ENCODE results near the gene ANGEL1. TPM values are rescaled to one million over a fixed set of nuclear protein-coding genes. Genes with fewer than 3 reads are reported as not detected.
A peak's percentile ranks its signal among the peaks of the same experiment; 100 is the strongest.

Gene ANGEL1
- total RNA-seq, 2 experiments from 2014 or later: 17.0 to 19.8 TPM

GRCh38 chr14:76775695-76776427, 36.8 kb downstream of the ANGEL1 start:
- intact Hi-C loops (cut with micrococcal nuclease): no loop called here
- Mint-ChIP-seq H3K9me3 (no peaks in the 10 kb centered on the region), H3K4me3 (no peak overlapping the region), H3K36me3 (ENCODE audit: low read depth) (peaks cover 3% of the 10 kb centered on the region), H3K4me1 (ENCODE audit: low read depth) (peaks cover 4% of the 10 kb centered on the region), H3K27me3 (ENCODE audit: low read depth) (peaks cover 3% of the 10 kb centered on the region), H3K27ac (no peak overlapping the region)
- CTCF ChIA-PET: interaction anchor here (1.3 to 1.6 kb wide), 3 partner anchors 9 to 66 kb away, joined by 3 to 10 read pairs (median 8); no protein-coding TSS in a partner anchor
- DNase-seq: no peak

- Mint-ChIP-seq H3K36me3 (ENCODE audit: low read depth) (no peaks in the 10 kb centered on the region), H3K27me3 (ENCODE audit: low read depth) (peaks cover 5% of the 10 kb centered on the region), H3K4me1 (ENCODE audit: low read depth) (peaks cover 3% of the 10 kb centered on the region), H3K4me3 (no peak overlapping the region), H3K27ac (no peak overlapping the region), H3K9me3 (no peaks in the 10 kb centered on the region)
- DNase-seq: no peak
- intact Hi-C loops (cut with micrococcal nuclease): no loop called here
- CTCF ChIA-PET: no interaction called here
Measured at GRCh38 chr14:76774821-76775694, 37.6 kb downstream of the ANGEL1 start.

GRCh38 chr14:76773956-76774820, 38.5 kb downstream of the ANGEL1 start:
- CTCF ChIA-PET: interaction anchor here (1.9 kb wide), 1 partner anchor 63 kb away, joined by 7 read pairs; no protein-coding TSS in a partner anchor
- Mint-ChIP-seq H3K27me3 (ENCODE audit: low read depth) (peaks cover 6% of the 10 kb centered on the region), H3K4me1 (ENCODE audit: low read depth) (peaks cover 4% of the 10 kb centered on the region), H3K27ac (no peak overlapping the region), H3K4me3 (no peak overlapping the region), H3K9me3 (no peaks in the 10 kb centered on the region), H3K36me3 (ENCODE audit: low read depth) (no peaks in the 10 kb centered on the region)
- no peak for DNase-seq
- intact Hi-C loops (cut with micrococcal nuclease): no loop called here

GRCh38 chr14:76773188-76773885, 39.3 kb downstream of the ANGEL1 start:
- intact Hi-C loops (cut with micrococcal nuclease): no loop called here
- Mint-ChIP-seq H3K27me3 (ENCODE audit: low read depth) (peaks cover 6% of the 10 kb centered on the region), H3K9me3 (no peaks in the 10 kb centered on the region), H3K36me3 (ENCODE audit: low read depth) (no peaks in the 10 kb centered on the region), H3K4me3 (no peak overlapping the region), H3K4me1 (ENCODE audit: low read depth) (peaks cover 13% of the 10 kb centered on the region), H3K27ac (no peak overlapping the region)
- peak; percentile 23 for DNase-seq
- CTCF ChIA-PET: interaction anchor here (0.6 to 1.9 kb wide), 2 partner anchors 62 to 80 kb away, joined by 4 to 7 read pairs; no protein-coding TSS in a partner anchor

DNA sequence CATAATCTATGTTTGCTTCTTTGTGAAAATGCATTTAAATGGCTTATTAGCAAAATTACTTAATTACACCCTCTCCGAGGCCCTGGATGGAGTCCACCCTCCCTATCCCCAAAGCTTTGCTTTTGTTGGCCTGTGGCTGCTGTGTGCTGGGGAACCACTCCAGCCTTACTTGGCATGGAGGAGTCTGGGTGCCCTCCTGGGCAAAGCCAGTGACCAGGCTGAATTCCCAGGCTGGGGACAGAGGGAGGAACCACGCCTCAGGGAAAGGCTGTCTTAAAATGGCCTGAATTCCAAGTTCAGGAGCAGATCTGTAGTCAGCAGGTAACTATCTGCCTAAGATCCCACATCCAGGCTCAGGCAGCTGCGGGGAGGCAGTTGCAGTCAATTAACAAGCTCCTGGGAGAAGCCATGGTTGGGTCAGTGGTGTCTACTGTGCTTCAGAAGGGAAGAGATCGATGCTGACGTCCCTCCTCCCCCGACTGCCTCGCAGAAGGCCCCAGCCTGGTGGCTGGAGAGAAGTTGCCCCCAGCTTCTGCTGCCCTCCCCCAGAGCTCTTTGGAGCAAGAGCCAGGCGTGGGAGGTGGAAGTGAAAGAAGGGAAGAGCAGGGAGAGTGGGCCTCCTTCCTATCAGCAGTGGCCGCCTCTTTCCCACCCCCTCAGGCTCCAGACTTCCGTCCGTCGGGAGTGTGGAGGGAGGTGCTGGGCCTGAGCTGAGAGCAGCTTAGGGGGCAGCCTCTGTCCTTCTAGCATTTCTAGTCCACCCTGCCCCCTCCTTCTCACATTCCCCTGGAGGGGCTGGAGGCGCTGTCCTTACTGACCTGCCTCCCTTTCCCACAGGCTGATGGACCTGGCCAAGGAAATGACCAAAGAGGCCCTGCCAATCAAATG, 40.1 kb downstream of the ANGEL1 start:
- DNase-seq: no peak
- no peaks in the 10 kb centered on the region for H3K9me3 Mint-ChIP-seq
- no peak overlapping the region for H3K4me3 Mint-ChIP-seq
- H3K27ac Mint-ChIP-seq: no peak overlapping the region
- peaks cover 17% of the 10 kb centered on the region for H3K4me1 Mint-ChIP-seq (ENCODE audit: low read depth)
- H3K27me3 Mint-ChIP-seq (ENCODE audit: low read depth): peaks cover 6% of the 10 kb centered on the region
- CTCF ChIA-PET: interaction anchor here (0.6 to 1.9 kb wide), 2 partner anchors 61 to 80 kb away, joined by 4 to 7 read pairs; no protein-coding TSS in a partner anchor
- intact Hi-C loops (cut with micrococcal nuclease): no loop called here
- H3K36me3 Mint-ChIP-seq (ENCODE audit: low read depth): no peaks in the 10 kb centered on the region

GRCh38 chr14:76771437-76771980, 41.2 kb downstream of the ANGEL1 start:
- Mint-ChIP-seq H3K36me3 (ENCODE audit: low read depth) (no peaks in the 10 kb centered on the region), H3K4me3 (no peak overlapping the region), H3K27me3 (ENCODE audit: low read depth) (peaks cover 6% of the 10 kb centered on the region), H3K27ac (no peak overlapping the region), H3K9me3 (no peaks in the 10 kb centered on the region), H3K4me1 (ENCODE audit: low read depth) (peaks cover 17% of the 10 kb centered on the region)
- CTCF ChIA-PET: interaction anchor here (1.1 to 3.2 kb wide), 5 partner anchors 9 to 61 kb away, joined by 3 to 19 read pairs (median 6); no protein-coding TSS in a partner anchor
- intact Hi-C loops (cut with micrococcal nuclease): no loop called here
- no peak for DNase-seq

- no peaks in the 10 kb centered on the region for H3K36me3 Mint-ChIP-seq (ENCODE audit: low read depth)
- CTCF ChIA-PET: interaction anchor here (0.6 to 3.2 kb wide), 6 partner anchors 10 to 106 kb away, joined by 3 to 19 read pairs (median 6); no protein-coding TSS in a partner anchor
- no peak overlapping the region for H3K4me3 Mint-ChIP-seq
- peaks cover 17% of the 10 kb centered on the region for H3K4me1 Mint-ChIP-seq (ENCODE audit: low read depth)
- no peak overlapping the region for H3K27ac Mint-ChIP-seq
- DNase-seq: no peak
- H3K9me3 Mint-ChIP-seq: no peaks in the 10 kb centered on the region
- H3K27me3 Mint-ChIP-seq (ENCODE audit: low read depth): peaks cover 7% of the 10 kb centered on the region
- intact Hi-C loops (cut with micrococcal nuclease): no loop called here
Measured at GRCh38 chr14:76770521-76771436, 41.9 kb downstream of the ANGEL1 start.

GRCh38 chr14:76769636-76770292, 42.9 kb downstream of the ANGEL1 start:
- DNase-seq: no peak
- H3K4me1 Mint-ChIP-seq (ENCODE audit: low read depth): peaks cover 17% of the 10 kb centered on the region

More at GRCh38 chr14:76769636-76770292, 42.9 kb downstream of the ANGEL1 start:
- H3K36me3 Mint-ChIP-seq (ENCODE audit: low read depth): no peaks in the 10 kb centered on the region
- CTCF ChIA-PET: interaction anchor here (1.6 to 3.2 kb wide), 4 partner anchors 11 to 60 kb away, joined by 6 to 19 read pairs (median 6); no protein-coding TSS in a partner anchor
- no peaks in the 10 kb centered on the region for H3K9me3 Mint-ChIP-seq
- no peak overlapping the region for H3K4me3 Mint-ChIP-seq
- intact Hi-C loops (cut with micrococcal nuclease): loop anchor here (2.0 kb wide), 2 partner anchors 271 to 551 kb away; partner anchors contain the start of genes GSTZ1 and POMT2
- peaks cover 12% of the 10 kb centered on the region for H3K27me3 Mint-ChIP-seq (ENCODE audit: low read depth)
- no peak overlapping the region for H3K27ac Mint-ChIP-seq
